ENCODE results near the gene NOTUM.

The NOTUM gene

DNA sequence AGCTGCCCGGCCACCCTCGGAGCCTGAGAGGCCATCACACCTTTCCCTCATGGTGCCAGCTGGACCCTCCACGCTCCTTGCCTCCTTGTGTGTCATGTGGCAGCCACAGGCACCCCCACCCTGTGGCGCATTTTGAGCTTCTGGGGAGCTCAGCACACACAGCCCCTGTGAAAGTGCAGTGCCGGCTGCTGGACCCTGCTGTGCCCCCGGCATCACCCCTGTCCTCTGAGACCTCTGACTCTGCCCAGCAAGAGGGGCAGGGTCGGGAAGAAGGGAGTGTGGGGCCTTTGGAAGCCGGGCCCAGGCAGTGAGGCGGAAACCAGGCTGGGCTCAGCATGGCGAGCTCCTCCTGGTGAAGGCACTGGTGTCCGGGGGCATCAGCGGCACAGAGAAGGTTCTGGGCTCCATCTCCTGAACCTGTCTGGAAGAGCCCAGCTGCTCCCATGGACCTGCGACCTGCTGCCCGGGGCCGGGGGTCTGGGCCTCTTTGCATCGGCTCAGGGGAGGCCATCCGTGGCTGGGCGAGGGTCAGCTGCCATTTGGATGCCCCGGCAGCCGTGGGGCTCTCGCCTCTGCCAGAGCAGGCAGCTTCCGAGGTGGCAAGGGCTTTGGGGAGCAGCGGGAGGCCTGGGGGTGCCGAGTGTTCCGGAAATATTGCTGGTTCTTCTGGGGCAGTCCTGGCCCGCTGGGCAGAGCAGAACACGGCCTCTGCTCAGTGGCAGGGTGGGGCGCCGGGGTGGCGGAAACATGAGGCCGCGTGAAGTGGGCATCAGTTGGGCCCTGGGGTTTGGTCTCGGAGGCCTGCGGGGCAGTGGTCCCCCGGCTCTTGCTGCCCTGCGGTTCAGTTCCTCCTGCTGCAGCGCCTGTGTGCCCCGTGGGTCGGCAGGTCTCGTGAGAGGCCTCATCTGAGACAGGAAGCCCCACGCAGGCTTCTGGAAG is 43.8 kb upstream of the NOTUM start:
- TF ChIP-seq EGR1 (IDR thresholded peaks at IDR 0.05), result no peak
- no peak for TF ChIP-seq ZBTB7A (IDR thresholded peaks at IDR 0.05; ENCODE audit: low read depth)
- TF ChIP-seq, protein P1, sequence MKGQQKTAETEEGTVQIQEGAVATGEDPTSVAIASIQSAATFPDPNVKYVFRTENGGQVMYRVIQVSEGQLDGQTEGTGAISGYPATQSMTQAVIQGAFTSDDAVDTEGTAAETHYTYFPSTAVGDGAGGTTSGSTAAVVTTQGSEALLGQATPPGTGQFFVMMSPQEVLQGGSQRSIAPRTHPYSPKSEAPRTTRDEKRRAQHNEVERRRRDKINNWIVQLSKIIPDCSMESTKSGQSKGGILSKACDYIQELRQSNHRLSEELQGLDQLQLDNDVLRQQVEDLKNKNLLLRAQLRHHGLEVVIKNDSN (IDR thresholded peaks at IDR 0.05), result no peak
- no peak for TF ChIP-seq CREB1 (IDR thresholded peaks at IDR 0.05; ENCODE audit: low read depth)
- TF ChIP-seq RAD21 (IDR thresholded peaks at IDR 0.05; ENCODE audit: low read depth), result no peak
- no peak for TF ChIP-seq FOXM1 (IDR thresholded peaks at IDR 0.05; ENCODE audit: borderline replicate concordance, low read depth)
- no peak for TF ChIP-seq TCF12 (IDR thresholded peaks at IDR 0.05; ENCODE audit: low read depth)

DNA sequence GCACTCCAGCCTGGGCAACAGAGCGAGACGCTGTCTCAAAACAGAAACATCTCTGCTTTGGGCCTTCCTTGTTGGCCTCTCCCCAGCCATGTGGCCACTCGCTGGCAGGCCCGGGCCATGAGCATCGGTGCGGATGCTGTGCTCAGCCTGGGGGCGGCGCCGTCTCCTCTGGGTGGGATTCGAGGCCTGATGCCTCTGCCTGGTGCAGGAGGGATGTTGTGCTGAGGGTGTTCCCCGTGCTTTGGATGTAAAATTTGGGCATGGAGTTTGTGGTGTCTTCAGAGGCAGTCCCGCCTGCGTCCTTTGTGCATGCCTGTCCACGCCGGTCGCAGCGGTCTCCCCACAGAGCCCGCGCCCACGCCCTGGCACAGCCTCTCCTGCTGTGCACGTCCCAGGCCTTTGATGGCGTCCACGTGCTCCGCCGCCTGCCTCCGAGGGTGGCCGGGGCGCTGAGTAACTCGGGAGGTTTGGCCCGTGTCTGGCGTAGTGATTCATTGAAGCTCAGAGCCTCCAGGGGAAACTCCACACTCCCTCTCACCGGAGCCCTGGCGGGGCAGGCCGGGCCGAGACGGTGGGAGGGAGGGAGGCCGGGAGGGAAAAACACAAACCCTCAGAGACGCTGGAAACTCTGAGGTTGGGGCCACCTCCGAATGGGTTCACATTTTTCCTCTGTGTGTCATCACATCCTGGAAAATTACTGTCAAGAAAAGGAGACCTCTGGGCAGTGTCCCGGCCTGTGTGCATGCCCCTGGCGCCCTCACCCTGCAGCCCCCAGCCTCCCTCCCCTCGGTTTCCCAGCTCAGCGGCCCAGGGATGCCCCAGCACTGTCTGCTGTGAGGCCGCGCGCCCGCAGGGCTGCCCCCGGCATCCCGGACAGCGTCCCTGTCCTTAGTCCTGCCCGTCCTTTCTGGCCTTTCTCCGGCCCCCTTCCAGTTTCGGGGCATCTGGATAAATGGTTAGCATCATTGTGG is 42.7 kb upstream of the NOTUM start:
- TF ChIP-seq YY1 (IDR thresholded peaks at IDR 0.05; ENCODE audit: low read depth) (0 out of 2 replicates have a peak, but pooled peaks have one; percentile 41), CREB1 (IDR thresholded peaks at IDR 0.05; ENCODE audit: low read depth) (no peak), ZBTB7A (IDR thresholded peaks at IDR 0.05; ENCODE audit: low read depth) (no peak), CEBPB (IDR thresholded peaks at IDR 0.05) (no peak), RAD21 (IDR thresholded peaks at IDR 0.05; ENCODE audit: low read depth) (no peak), EGR1 (IDR thresholded peaks at IDR 0.05) (peak; percentile 92), TAF1 (IDR thresholded peaks at IDR 0.05; ENCODE audit: low read depth) (0 out of 2 replicates have a peak, but pooled peaks have one; percentile 30), TEAD4 (IDR thresholded peaks at IDR 0.05) (no peak; the same call in 1 of the 2 replicates), TCF12 (IDR thresholded peaks at IDR 0.05; ENCODE audit: low read depth) (peak; percentile 84), FOXM1 (IDR thresholded peaks at IDR 0.05; ENCODE audit: borderline replicate concordance, low read depth) (no peak), EP300 (IDR thresholded peaks at IDR 0.05; ENCODE audit: borderline replicate concordance) (peak; percentile 26; the same call in 1 of the 2 replicates), NFIC (IDR thresholded peaks at IDR 0.05) (peak; percentile 79)
- TF ChIP-seq, protein P1 (IDR thresholded peaks at IDR 0.05), result peak; percentile 77
- TF ChIP-seq, protein P2, sequence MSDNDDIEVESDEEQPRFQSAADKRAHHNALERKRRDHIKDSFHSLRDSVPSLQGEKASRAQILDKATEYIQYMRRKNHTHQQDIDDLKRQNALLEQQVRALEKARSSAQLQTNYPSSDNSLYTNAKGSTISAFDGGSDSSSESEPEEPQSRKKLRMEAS (IDR thresholded peaks at IDR 0.05), result peak; percentile 99
- TF ChIP-seq, protein P3, sequence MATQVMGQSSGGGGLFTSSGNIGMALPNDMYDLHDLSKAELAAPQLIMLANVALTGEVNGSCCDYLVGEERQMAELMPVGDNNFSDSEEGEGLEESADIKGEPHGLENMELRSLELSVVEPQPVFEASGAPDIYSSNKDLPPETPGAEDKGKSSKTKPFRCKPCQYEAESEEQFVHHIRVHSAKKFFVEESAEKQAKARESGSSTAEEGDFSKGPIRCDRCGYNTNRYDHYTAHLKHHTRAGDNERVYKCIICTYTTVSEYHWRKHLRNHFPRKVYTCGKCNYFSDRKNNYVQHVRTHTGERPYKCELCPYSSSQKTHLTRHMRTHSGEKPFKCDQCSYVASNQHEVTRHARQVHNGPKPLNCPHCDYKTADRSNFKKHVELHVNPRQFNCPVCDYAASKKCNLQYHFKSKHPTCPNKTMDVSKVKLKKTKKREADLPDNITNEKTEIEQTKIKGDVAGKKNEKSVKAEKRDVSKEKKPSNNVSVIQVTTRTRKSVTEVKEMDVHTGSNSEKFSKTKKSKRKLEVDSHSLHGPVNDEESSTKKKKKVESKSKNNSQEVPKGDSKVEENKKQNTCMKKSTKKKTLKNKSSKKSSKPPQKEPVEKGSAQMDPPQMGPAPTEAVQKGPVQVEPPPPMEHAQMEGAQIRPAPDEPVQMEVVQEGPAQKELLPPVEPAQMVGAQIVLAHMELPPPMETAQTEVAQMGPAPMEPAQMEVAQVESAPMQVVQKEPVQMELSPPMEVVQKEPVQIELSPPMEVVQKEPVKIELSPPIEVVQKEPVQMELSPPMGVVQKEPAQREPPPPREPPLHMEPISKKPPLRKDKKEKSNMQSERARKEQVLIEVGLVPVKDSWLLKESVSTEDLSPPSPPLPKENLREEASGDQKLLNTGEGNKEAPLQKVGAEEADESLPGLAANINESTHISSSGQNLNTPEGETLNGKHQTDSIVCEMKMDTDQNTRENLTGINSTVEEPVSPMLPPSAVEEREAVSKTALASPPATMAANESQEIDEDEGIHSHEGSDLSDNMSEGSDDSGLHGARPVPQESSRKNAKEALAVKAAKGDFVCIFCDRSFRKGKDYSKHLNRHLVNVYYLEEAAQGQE (IDR thresholded peaks at IDR 0.05; ENCODE audit: low read depth), result 0 out of 2 replicates have a peak, but pooled peaks have one; percentile 35

DNA sequence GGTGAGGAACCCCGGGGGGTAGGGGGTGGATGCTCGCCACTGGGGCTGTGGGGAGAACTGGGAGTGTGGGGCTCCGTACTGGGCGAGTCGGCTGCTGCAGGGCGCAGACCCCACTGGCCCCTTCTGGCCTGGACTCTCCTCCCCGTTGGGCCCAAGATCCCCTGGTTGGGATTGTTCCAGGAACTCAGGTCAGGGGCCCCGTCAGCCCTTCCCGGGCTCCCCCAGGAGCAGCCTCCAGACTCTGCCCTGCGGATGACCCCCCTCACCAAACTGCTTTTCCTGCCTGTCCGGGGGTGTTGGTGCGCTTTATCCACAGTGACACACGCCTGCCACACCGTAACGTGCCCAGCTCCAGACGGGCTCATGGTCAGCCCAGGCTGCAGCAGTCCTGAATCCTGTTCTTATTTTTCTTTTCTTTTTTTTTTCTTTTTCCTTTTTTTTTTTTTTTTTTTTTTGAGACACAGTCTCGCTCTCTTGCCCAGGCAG is 40.6 kb upstream of the NOTUM start:
- TF ChIP-seq FOXM1 (IDR thresholded peaks at IDR 0.05; ENCODE audit: borderline replicate concordance, low read depth), result no peak
- TF ChIP-seq EGR1 (IDR thresholded peaks at IDR 0.05), result no peak
- TF ChIP-seq TCF12 (IDR thresholded peaks at IDR 0.05; ENCODE audit: low read depth), result no peak
- no peak for TF ChIP-seq NFIC (IDR thresholded peaks at IDR 0.05)
- TF ChIP-seq CEBPB (IDR thresholded peaks at IDR 0.05), result no peak

DNA sequence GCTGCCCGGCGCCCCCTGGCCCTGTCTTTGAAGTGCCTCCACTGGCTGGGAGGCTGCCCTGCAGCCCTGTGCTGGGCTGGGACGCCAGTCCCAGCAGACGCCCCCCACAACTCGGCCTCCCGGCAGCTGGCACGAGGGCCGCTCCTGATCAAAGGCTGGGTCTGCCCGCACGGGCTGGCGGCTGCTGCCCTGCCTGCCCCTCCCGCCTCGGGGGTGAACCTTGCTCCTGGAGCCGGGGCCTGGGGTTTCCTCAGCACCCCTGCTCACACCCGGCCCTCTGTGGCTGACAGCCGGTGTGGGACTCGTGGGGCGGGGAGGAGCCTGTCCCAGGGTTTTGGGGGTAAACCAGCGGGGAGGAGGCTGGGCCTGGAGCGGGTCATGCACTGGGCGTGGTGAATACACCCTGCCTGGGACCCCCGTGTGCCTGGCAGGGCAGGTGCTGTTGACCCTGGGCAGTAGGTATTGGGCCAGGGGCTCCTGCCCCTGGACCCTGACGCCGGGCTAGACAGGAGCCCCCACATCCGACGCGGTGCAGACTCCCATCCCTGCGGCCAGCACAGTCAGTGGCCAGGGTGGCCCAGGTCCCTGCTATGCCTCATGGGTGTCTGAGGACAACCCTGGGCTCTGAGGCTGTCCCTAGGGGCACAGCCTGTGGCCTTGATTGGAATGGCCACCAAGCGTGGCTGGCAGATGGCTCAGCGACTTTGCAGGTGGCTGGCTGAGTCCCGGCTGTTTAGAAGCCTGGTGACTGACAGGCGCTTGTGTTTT is 40.0 kb upstream of the NOTUM start:
- TF ChIP-seq CREB1 (IDR thresholded peaks at IDR 0.05; ENCODE audit: low read depth), result no peak
- TF ChIP-seq EGR1 (IDR thresholded peaks at IDR 0.05), result no peak
- no peak for TF ChIP-seq NFIC (IDR thresholded peaks at IDR 0.05)
- TF ChIP-seq TAF1 (IDR thresholded peaks at IDR 0.05; ENCODE audit: low read depth), result no peak
- TF ChIP-seq EP300 (IDR thresholded peaks at IDR 0.05; ENCODE audit: borderline replicate concordance), result no peak
- TF ChIP-seq, protein P1 (IDR thresholded peaks at IDR 0.05), result no peak
- no peak for TF ChIP-seq ZBTB7A (IDR thresholded peaks at IDR 0.05; ENCODE audit: low read depth)

DNA sequence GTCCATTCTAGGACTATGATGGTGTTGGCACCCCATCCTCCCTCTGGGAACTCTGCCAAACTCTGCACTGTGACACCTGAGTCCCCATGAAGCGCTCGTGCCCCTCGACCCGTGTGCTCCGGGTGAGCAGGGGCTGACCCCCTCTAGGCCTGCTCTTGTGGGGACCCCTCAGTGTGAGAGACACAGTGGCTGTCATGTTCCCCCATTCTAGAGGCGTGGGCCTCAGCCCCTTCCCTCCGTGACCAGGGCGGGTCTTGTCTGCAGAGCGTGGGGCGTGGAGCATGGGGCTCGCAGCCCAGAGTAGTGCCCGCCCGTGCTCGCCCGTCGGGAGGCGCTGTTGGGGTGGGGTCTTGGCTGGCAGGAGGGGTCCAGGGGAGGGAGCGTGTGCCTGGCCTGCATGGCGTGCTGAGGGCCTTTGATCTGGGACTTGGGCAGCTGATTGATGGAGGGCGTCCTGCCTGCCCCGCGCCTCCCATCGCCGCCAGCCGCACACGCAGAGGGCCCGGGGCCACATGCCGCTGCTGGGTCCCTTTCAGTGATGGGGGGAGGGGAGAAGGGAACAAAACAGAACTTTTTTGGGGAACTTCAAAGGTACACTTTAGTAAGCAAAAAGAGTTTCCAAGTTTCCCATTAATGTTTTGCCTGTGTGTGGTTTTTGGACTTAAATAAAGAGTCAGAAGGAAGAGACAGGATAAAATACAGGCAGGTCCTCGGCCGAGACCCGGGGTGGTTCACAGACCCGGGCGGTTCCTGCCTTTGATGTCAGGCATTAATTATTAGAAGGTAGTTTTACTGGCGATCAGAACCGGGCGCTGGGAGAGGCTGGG is 39.2 kb upstream of the NOTUM start:
- TF ChIP-seq NFIC (IDR thresholded peaks at IDR 0.05) (no peak), TEAD4 (IDR thresholded peaks at IDR 0.05) (no peak), TAF1 (IDR thresholded peaks at IDR 0.05; ENCODE audit: low read depth) (no peak), TCF12 (IDR thresholded peaks at IDR 0.05; ENCODE audit: low read depth) (no peak), YY1 (IDR thresholded peaks at IDR 0.05; ENCODE audit: low read depth) (no peak), CREB1 (IDR thresholded peaks at IDR 0.05; ENCODE audit: low read depth) (no peak), EGR1 (IDR thresholded peaks at IDR 0.05) (no peak), EP300 (IDR thresholded peaks at IDR 0.05; ENCODE audit: borderline replicate concordance) (no peak), CEBPB (IDR thresholded peaks at IDR 0.05) (no peak), FOXM1 (IDR thresholded peaks at IDR 0.05; ENCODE audit: borderline replicate concordance, low read depth) (no peak), RAD21 (IDR thresholded peaks at IDR 0.05; ENCODE audit: low read depth) (no peak), ZBTB7A (IDR thresholded peaks at IDR 0.05; ENCODE audit: low read depth) (no peak)
- TF ChIP-seq, protein P1 (IDR thresholded peaks at IDR 0.05), result no peak
